HFF-Myc (cell line): ENCODE data around the gene OR10G4.

Source experiments
- DNase-seq: peaks from one replicate; pipeline ENCODE4 v3.0.0-alpha.2; 2011; ENCODE audit warnings: low read depth; ENCODE audit errors: extremely low read depth
- H3K4me3 ChIP-seq: replicated peaks from 2 replicates; pipeline ENCODE4 v1.5.1; 2011; ENCODE audit warnings: low read depth, mild to moderate bottlenecking, control low read depth, low read length
- CTCF ChIP-seq: IDR thresholded peaks from 2 replicates; pipeline ENCODE4 v1.5.1; 2012; ENCODE audit warnings: mild to moderate bottlenecking, low read depth, low read length, control low read depth; ENCODE audit errors: missing control alignments

Gene OR10G4

DNA sequence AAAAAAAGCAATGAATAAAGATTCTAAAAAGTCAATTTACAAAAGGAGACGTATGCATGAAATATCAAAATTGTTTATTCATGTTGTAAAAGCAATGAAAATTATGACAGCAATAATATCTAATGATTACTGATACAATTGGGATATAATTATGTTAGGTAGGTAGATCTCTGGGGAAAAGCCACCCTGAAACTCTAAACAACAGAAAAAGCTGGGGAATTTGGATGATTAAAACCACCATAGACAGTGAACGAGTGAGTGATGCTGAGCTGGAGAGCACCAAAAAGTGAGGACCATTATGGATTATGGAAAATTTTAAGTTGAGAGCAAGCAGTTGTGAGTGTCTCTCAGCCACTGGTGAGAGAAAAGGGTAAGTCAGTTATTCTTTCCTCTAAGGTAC is 13.7 kb downstream of the OR10G4 start, which contains the start of gene OR10G8:
TSS of gene OR10G8 (plus strand) at position 301 of the 400 bp plus-strand sequence. CDS start 2,825 bp downstream, outside the sequence.
- TF ChIP-seq CTCF: no peak
- no peak for DNase-seq
- H3K4me3 ChIP-seq: no peak within 1 kb of the TSS

- H3K4me3 ChIP-seq: no peak overlapping the region
- no peak for TF ChIP-seq CTCF
- no peak for DNase-seq
Observed at GRCh38 chr11:124036666-124037065, 23.9 kb downstream of the OR10G4 start.

DNA sequence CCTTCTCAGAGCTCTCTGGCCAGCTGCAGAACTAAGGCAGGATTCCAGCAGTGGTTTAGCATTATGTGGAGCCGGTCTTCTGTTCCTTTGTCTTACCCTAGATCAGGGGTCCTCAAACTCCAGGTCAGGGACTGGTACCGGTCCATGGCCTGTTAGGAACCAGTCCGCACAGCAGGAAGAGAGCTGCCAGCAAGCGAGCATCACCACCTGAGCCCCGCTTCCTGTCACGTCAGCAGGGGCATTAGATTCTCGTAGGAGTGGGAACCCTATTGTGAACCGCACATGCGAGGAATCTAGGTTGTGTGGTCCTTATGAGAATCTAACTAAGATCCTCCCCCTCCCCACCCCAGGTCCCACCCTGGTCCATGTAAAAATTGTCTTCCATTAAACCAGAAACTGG is 26.8 kb downstream of the OR10G4 start:
- no peak overlapping the region for H3K4me3 ChIP-seq
- DNase-seq: no peak
- TF ChIP-seq CTCF: no peak

DNA sequence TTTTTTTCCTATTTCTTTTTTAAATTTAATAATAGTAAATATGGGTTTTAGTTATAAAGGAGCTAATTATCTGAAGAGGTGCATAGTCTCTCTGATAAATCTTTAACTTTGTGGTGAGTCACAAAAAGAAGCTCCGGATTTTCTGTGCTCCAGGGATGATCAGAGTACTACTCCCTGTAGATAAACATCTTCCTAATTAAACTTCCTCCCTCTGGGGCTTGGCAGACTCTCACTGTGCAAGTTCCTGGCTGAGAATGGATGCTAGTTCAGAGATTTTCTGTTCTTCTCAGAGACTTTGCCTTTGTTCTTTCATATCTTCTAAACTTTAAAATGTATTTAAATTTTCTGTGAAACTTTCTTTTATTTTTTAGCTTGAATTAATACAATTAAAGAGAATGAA is 28.5 kb downstream of the OR10G4 start, which contains the start of gene OR10G7:
TSS of gene OR10G7 (minus strand) at position 72 of the 400 bp plus-strand sequence. CDS start 2,324 bp downstream, outside the sequence.
- no peak within 1 kb of the TSS for H3K4me3 ChIP-seq
- TF ChIP-seq CTCF: no peak
- DNase-seq: no peak

GRCh38 chr11:124043420-124043819 is 30.6 kb downstream of the OR10G4 start:
- DNase-seq: no peak
- no peak overlapping the region for H3K4me3 ChIP-seq
- no peak for TF ChIP-seq CTCF

GRCh38 chr11:124050748-124051147 is 38.0 kb downstream of the OR10G4 start:
- no peak for TF ChIP-seq CTCF
- no peak for DNase-seq
- H3K4me3 ChIP-seq: no peak overlapping the region

DNA sequence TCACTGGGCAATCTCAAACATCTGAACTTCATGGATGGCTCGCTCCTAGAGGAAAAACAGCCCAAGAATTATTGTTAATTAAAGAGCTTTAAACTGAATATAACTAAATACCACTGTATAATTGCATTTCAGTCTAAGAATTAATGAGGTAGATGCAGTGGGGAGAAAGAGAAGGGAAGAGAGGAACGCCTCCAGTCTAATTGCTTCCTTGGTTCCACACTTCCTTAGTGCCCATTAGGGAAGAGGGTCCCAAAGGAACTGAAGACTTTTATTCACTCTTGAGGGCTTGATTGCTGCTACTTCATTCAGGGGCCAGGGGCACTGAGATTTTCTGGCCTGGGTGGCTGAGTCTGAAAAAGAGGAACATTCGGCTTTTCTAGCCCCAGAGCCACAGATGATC is 40.2 kb downstream of the OR10G4 start:
- H3K4me3 ChIP-seq: no peak overlapping the region
- no peak for DNase-seq
- no peak for TF ChIP-seq CTCF
